Adrenal gland (tissue), 12 donors: ENCODE measurements around the gene ANKRD55. TPM values are rescaled to one million over a fixed set of nuclear protein-coding genes. Genes with fewer than 3 reads are reported as not detected.
"Not testable (repeated sequence)": the region's sequence is repeated elsewhere in the genome, so short reads cannot be mapped to it uniquely, and the experiment has no call there.

Experiments used
- DNase-seq, 7 donors: peaks; one replicate each; pipeline ENCODE4 v3.0.0-alpha.2; 2019 to 2020
- H3K27ac ChIP-seq, 5 donors: fragments of 200-600 bp; sonication (generic) in 4 of 5; 1 replicate in 3 of 5; 2 replicates in 2 of 5; pipeline versions ENCODE4 v1.5.1 to v1.8.0; 2016 to 2020; ENCODE audit warnings: mild to moderate bottlenecking in 1 of 5
- H3K27me3 ChIP-seq: fragments of 200-600 bp; 2 replicates; pipeline ENCODE4 v1.8.0; 2021
- H3K36me3 ChIP-seq, 2 donors: fragments of 200-600 bp; replicated peaks in 1 of 2; 1 replicate in 1 of 2; 2 replicates in 1 of 2; pipeline versions ENCODE4 v1.5.1 to v1.8.0; 2018 to 2022
- H3K4me1 ChIP-seq, 2 donors: fragments of 200-600 bp; replicated peaks in 1 of 2; 1 replicate in 1 of 2; 2 replicates in 1 of 2; pipeline versions ENCODE4 v1.5.1 to v1.8.0; 2018 to 2021
- H3K4me3 ChIP-seq, 4 donors: fragments of 200-600 bp; sonication (generic) in 3 of 4; one replicate each; pipeline ENCODE4 v1.5.1; 2016 to 2018
- H3K9me3 ChIP-seq, 3 donors: fragments of 200-600 bp; sonication (generic) in 1 of 3; replicated peaks in 1 of 3; 1 replicate in 2 of 3; 2 replicates in 1 of 3; pipeline versions ENCODE4 v1.5.1 to v1.8.0; 2016 to 2021
- POLR2A ChIP-seq, 2 donors: fragments of 450-650 bp; IDR thresholded peaks; one replicate each; pipeline ENCODE4 v1.6.1; 2017; ENCODE audit warnings: antibody characterized with exemption in 2 of 2, mild to moderate bottlenecking in 2 of 2, moderate library complexity in 1 of 2
- WGBS, 4 donors: extraction: QIAGEN DNeasy Blood & Tissue Kit in 2 of 4; methylation state at CpG; one replicate each; pipeline versions ENCODE4 v1.1.5 to v1.1.7; 2013 to 2017; 5-methylcytosine and 5-hydroxymethylcytosine counted together
- intact Hi-C, 2 donors: fragments of 100-400 bp; cut with DNase I; formaldehyde crosslinking; loops; one replicate each; pipeline versions ENCODE4 v1.14.1 to v1.15.0; 2022 to 2023
- polyA plus RNA-seq, 3 donors: library from polyadenylated mRNA; stranded (reverse); fragments of 200-250 nt in 2 of 3; fragments of 350-450 nt in 1 of 3; fragmentation: Illumina TruSeq in 1 of 3; extraction: RNeasy Lipid Tissue Mini Kit (QIAGEN cat#74804) in 1 of 3; gene quantifications; one replicate each; pipeline ENCODE4 v1.2.3, GENCODE V29; 2013 to 2014
- total RNA-seq, 9 donors: library from RNA; depleted of rRNA in 4 of 9; stranded (reverse); fragments of >200 nt in 4 of 9; fragments of 120-200 nt in 1 of 9; fragmentation: NEBNext Ultra II Directional in 1 of 9; extraction: Animal tissue kit (Norgen Biotek cat#: 25700) in 1 of 9; gene quantifications; one replicate each; pipeline versions ENCODE4 v1.1.0 to v1.2.4, GENCODE V29; 2013 to 2023
- TF ChIP-seq, protein P1 (sequence below), 6 experiments: fragments of 450-650 bp in 4 of 6; fragments of 200-600 bp in 2 of 6; sonication (generic) in 1 of 6; IDR thresholded peaks; 1 replicate in 5 of 6; 2 replicates in 1 of 6; pipeline versions ENCODE4 v1.5.1 to v1.8.0; 2016 to 2021; ENCODE audit warnings: antibody characterized with exemption in 6 of 6, mild to moderate bottlenecking in 2 of 6, moderate library complexity in 1 of 6
- donor health status: healthy with polysubstance abuse.
- donor health status: Bipolar disorder and iron deficiency.
- donor health status: DM: yes; HTN: yes; CAD: no.
- donor health status: DM: no; HTN: no; CAD: no.
- donor health status: DM: no; HTN: no; CAD: no.
- donor health status: DM: yes; HTN: yes; CAD: no.

The ANKRD55 gene
- total and polyA plus RNA-seq, 12 donors: 0.03 to 0.81 (median 0.29) TPM; not detected in 4

- TF ChIP-seq POLR2A (IDR thresholded peaks at IDR 0.05): no peak
- TF ChIP-seq, protein P1, sequence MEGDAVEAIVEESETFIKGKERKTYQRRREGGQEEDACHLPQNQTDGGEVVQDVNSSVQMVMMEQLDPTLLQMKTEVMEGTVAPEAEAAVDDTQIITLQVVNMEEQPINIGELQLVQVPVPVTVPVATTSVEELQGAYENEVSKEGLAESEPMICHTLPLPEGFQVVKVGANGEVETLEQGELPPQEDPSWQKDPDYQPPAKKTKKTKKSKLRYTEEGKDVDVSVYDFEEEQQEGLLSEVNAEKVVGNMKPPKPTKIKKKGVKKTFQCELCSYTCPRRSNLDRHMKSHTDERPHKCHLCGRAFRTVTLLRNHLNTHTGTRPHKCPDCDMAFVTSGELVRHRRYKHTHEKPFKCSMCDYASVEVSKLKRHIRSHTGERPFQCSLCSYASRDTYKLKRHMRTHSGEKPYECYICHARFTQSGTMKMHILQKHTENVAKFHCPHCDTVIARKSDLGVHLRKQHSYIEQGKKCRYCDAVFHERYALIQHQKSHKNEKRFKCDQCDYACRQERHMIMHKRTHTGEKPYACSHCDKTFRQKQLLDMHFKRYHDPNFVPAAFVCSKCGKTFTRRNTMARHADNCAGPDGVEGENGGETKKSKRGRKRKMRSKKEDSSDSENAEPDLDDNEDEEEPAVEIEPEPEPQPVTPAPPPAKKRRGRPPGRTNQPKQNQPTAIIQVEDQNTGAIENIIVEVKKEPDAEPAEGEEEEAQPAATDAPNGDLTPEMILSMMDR (IDR thresholded peaks at IDR 0.05): no peak
- H3K27me3 ChIP-seq: no peaks in the 10 kb centered on the region
- H3K27ac ChIP-seq: no peak overlapping the region
- peaks cover 10 to 15% of the 10 kb centered on the region in 2 donors for H3K4me1 ChIP-seq
- no peak for DNase-seq
- no peaks in the 10 kb centered on the region for H3K36me3 ChIP-seq
- WGBS, 4 donors: 84 to 93% (median 92%) methylated on average over 4 of the region's 4 CpGs
- H3K4me3 ChIP-seq: no peak overlapping the region
- intact Hi-C loops: no loop called here
- no peaks in the 10 kb centered on the region for H3K9me3 ChIP-seq
These were observed 72.2 kb downstream of the ANKRD55 start for GRCh38 chr5:56160723-56161438.

GRCh38 chr5:56159521-56159947 is 73.6 kb downstream of the ANKRD55 start:
- Histone ChIP-seq H3K27ac (peak overlapping the region in 1 of 5 donors; percentile 21), H3K9me3 (no peaks in the 10 kb centered on the region), H3K36me3 (no peaks in the 10 kb centered on the region), H3K4me3 (no peak overlapping the region), H3K27me3 (no peaks in the 10 kb centered on the region), H3K4me1 (peaks cover 18 to 24% of the 10 kb centered on the region in 2 donors)
- TF ChIP-seq POLR2A (IDR thresholded peaks at IDR 0.05): no peak
- TF ChIP-seq, protein P1 (IDR thresholded peaks at IDR 0.05): no peak
- DNase-seq: no peak
- intact Hi-C loops: no loop called here
- 59 to 70% (median 67%) methylated on average over 7 of the region's 7 CpGs for WGBS, 4 donors

DNA sequence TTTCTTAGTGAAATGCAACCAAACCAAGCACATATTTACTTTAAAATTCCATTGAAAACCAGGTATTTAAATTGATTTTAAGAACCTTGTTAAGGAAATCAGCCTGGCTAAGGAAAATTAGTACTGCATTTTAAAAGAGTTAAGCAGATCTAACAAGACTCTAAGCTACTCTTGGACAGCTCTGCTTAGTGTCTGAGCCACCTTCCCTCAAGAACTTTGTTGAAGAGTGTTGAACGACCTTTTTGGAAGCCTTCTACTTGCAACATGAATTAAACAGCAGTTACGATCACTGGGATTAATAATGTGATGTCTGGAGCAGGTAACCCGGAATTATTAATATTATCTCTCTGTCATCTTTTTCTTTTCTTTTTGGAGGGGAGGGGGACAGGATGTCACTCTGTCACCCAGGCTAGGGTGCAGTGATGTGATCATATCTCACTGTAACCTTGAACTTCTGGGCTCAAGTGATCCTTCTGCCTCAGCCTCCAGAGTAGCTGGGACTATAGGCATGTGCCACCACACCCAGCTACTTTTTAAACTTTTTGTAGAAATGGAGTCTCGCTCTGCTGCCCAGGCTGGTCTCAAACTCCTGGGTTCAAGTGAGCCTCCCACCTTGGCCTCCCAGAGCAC is 74.7 kb downstream of the ANKRD55 start:
- 95 to 100% (median 95%) methylated on average over 4 of the region's 4 CpGs for WGBS, 4 donors
- Histone ChIP-seq H3K4me3 (no peak overlapping the region), H3K36me3 (no peaks in the 10 kb centered on the region), H3K27me3 (no peaks in the 10 kb centered on the region), H3K27ac (no peak overlapping the region), H3K4me1 (peaks cover 18 to 24% of the 10 kb centered on the region in 2 donors), H3K9me3 (no peaks in the 10 kb centered on the region)
- intact Hi-C loops: no loop called here
- TF ChIP-seq POLR2A (IDR thresholded peaks at IDR 0.05): no peak
- TF ChIP-seq, protein P1 (IDR thresholded peaks at IDR 0.05): no peak
- DNase-seq: no peak

- intact Hi-C loops, H3K9me3 ChIP-seq, DNase-seq, H3K27me3 ChIP-seq, H3K36me3 ChIP-seq, H3K4me3 ChIP-seq: not testable (repeated sequence)
- 61 to 70% (median 65%) methylated on average over 5 of the region's 5 CpGs for WGBS, 4 donors
- peak overlapping the region in 1 of 5 donors; percentile 31 for H3K27ac ChIP-seq
- H3K4me1 ChIP-seq: peaks cover 25 to 30% of the 10 kb centered on the region in 2 donors
These were observed 75.9 kb downstream of the ANKRD55 start for GRCh38 chr5:56157191-56157621.

DNA sequence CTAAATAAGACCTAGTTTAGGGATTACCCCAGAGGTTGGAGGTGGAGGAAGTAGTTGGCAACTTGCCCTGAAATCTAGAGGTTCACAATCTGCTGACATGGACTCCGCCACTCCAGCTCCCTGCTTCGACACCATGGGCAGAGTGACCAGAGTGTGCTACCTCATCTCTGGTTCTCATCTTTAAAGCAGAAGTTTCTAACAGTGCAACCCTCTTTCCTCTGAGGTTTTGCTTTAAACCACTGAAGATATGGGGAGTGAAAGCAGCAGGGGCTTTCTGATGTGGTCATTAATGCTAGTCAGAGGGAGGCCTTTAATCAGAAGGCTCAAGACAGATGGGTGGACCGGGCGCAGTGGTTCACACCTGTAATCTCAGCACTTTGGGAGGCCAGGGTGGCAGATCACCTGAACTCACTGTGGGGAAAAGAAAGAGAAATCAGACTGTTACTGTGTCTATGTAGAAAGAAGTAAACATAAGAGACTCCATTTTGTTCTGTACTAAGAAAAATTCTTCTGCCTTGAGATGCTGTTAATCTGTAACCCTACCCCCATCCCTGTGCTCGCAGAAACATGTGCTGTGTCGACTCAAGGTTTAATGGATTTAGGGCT is 76.4 kb downstream of the ANKRD55 start:
- intact Hi-C loops, H3K27me3 ChIP-seq, H3K9me3 ChIP-seq, H3K4me3 ChIP-seq, DNase-seq, H3K36me3 ChIP-seq: not testable (repeated sequence)
- Histone ChIP-seq H3K27ac (peak overlapping the region in 3 of 5 donors; percentile 14 to 70 (median 18)), H3K4me1 (peaks cover 26 to 33% of the 10 kb centered on the region in 2 donors)
- 57 to 71% (median 67%) methylated on average over 6 of the region's 6 CpGs for WGBS, 4 donors
